ENCODE measurements around the gene SRCAP. TPM values are rescaled to one million over a fixed set of nuclear protein-coding genes. Genes with fewer than 3 reads are reported as not detected.

Gene SRCAP
- polyA plus RNA-seq, 4 donors, result 1.6 to 36.8 (median 13.7) TPM

DNA sequence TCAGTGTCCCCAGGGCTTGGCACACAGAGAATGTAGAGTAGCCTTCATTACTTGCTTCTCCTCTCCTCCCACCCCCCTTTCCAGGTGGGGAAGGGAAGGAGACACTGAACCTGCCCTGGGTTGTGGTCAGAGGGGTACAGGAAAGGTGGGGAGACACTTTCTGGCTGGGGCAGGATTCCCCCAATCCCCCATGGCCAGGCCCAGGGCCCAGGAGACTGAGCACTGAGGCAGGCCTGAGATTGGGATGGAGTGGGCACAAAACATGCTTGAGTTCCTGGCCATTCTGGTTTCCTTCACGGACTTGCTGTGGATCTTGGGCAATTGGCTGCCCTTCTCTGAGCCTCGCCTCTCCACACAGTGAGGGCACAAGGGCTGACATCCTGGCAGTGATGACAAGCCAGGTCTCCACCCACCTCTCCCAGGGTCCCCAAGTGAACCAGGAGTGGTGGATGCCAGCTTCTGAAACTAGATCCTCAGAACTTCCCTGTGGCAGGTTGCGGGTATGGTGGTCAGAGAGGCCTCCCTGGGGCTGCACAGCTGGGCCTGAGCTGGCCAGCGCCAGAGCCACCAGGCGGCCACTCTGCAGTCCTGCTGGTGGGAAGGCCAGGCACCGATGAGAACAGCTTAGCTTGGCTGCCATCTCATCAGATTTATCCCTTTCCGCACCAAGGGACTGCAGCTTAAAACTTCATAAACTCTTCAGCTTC lies 78.8 kb downstream of the SRCAP start:
- H3K27ac ChIP-seq (ENCODE audit: low read depth in 1 of 3, low read length in 2 of 3), result no peak overlapping the region
- H3K36me3 ChIP-seq (ENCODE audit: control insufficient read depth in 3 of 3, insufficient read depth in 2 of 3, low read depth in 1 of 3, low read length in 3 of 3), result peaks cover 5 to 77% (median 11%) of the 10 kb centered on the region in 3 donors
- no peak for DNase-seq
- no peaks in the 10 kb centered on the region for H3K9me3 ChIP-seq (ENCODE audit: control insufficient read depth in 2 of 2, insufficient read depth in 1 of 2, low read depth in 1 of 2, low read length in 1 of 2)
- no peak overlapping the region for H3K4me3 ChIP-seq (ENCODE audit: low read depth in 1 of 3, low read length in 3 of 3)
- WGBS, 3 donors, result 77 to 85% (median 83%) methylated on average over 7 of the region's 7 CpGs
- no peaks in the 10 kb centered on the region for H3K27me3 ChIP-seq (ENCODE audit: control insufficient read depth in 3 of 3, insufficient read depth in 3 of 3, low read length in 3 of 3)
- peaks cover 0 to 16% (median 5%) of the 10 kb centered on the region in 3 donors for H3K4me1 ChIP-seq (ENCODE audit: control insufficient read depth in 3 of 3, insufficient read depth in 2 of 3, low read depth in 1 of 3, low read length in 2 of 3)
- no peak for FAIRE-seq

DNA sequence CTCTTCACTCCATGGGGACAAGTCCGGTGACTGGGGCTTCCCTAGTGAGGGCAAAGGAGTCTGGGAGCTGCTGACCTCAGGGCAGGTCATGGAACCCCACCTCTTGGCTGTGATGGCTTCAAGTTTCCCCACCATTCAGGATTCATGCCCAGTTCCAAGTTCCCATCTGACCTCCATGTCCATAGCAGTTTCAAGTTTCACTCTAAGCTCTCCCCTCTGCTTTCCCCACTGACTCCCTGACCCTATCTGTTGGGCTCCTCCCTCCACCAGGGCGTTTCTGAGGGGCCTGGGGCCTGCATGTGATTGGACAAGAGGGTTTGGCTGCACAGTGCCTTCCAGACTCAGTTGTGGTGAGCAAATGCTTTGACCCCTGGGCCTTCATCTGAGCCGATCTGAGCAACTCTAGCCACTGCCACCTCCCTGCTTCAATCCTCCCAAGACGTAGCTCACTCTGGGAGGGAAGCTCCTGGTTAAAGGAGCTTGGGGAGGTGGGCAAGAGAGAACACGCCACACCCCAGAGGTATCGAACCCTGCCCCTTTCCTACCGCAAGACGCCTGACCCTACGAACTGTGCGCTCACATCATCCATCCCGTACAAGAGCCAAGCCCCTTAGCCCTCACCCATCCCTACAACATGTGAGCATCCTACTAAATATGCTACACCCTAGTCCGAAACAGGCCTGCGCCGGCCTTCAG lies 79.7 kb downstream of the SRCAP start:
- Histone ChIP-seq H3K4me3 (ENCODE audit: low read depth in 1 of 3, low read length in 3 of 3) (no peak overlapping the region), H3K27ac (ENCODE audit: low read depth in 1 of 3, low read length in 2 of 3) (no peak overlapping the region), H3K9me3 (ENCODE audit: control insufficient read depth in 2 of 2, insufficient read depth in 1 of 2, low read depth in 1 of 2, low read length in 1 of 2) (no peaks in the 10 kb centered on the region), H3K36me3 (ENCODE audit: control insufficient read depth in 3 of 3, insufficient read depth in 2 of 3, low read depth in 1 of 3, low read length in 3 of 3) (peaks cover 5 to 77% (median 10%) of the 10 kb centered on the region in 3 donors), H3K27me3 (ENCODE audit: control insufficient read depth in 3 of 3, insufficient read depth in 3 of 3, low read length in 3 of 3) (no peaks in the 10 kb centered on the region), H3K4me1 (ENCODE audit: control insufficient read depth in 3 of 3, insufficient read depth in 2 of 3, low read depth in 1 of 3, low read length in 2 of 3) (peaks cover 0 to 16% (median 5%) of the 10 kb centered on the region in 3 donors)
- WGBS, 3 donors, result 81 to 89% (median 84%) methylated on average over 14 of the region's 14 CpGs
- FAIRE-seq (no peak), DNase-seq (no peak)

DNA sequence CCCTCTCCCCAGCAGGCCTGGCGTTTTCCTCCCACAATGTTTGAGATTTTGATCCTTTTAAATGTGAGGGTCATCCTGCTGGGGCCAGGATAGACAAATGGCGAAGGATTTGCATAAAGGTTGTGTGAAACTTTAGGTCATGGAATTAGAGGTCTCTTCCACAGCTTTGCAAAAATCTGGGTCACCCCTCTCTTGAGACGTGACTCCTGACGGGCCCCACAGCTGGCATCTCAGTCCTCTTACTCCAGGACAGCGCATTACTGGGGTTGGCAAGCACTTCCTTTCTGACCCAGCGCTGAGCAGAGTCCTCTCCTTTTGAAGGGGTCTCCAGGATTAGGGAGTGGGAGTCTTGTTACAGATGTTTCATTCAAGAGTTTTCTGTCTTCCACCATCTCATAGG lies 80.6 kb downstream of the SRCAP start:
- H3K4me3 ChIP-seq (ENCODE audit: low read depth in 1 of 3, low read length in 3 of 3), result no peak overlapping the region
- H3K4me1 ChIP-seq (ENCODE audit: control insufficient read depth in 3 of 3, insufficient read depth in 2 of 3, low read depth in 1 of 3, low read length in 2 of 3), result peaks cover 0 to 16% (median 5%) of the 10 kb centered on the region in 3 donors
- no peak overlapping the region for H3K27ac ChIP-seq (ENCODE audit: low read depth in 1 of 3, low read length in 2 of 3)
- no peaks in the 10 kb centered on the region for H3K27me3 ChIP-seq (ENCODE audit: control insufficient read depth in 3 of 3, insufficient read depth in 3 of 3, low read length in 3 of 3)
- WGBS, 3 donors, result 87 to 92% (median 91%) methylated on average over 6 of the region's 6 CpGs
- no peaks in the 10 kb centered on the region for H3K9me3 ChIP-seq (ENCODE audit: control insufficient read depth in 2 of 2, insufficient read depth in 1 of 2, low read depth in 1 of 2, low read length in 1 of 2)
- DNase-seq (no peak), FAIRE-seq (no peak)
- H3K36me3 ChIP-seq (ENCODE audit: control insufficient read depth in 3 of 3, insufficient read depth in 2 of 3, low read depth in 1 of 3, low read length in 3 of 3), result peaks cover 5 to 77% (median 8%) of the 10 kb centered on the region in 3 donors

DNA sequence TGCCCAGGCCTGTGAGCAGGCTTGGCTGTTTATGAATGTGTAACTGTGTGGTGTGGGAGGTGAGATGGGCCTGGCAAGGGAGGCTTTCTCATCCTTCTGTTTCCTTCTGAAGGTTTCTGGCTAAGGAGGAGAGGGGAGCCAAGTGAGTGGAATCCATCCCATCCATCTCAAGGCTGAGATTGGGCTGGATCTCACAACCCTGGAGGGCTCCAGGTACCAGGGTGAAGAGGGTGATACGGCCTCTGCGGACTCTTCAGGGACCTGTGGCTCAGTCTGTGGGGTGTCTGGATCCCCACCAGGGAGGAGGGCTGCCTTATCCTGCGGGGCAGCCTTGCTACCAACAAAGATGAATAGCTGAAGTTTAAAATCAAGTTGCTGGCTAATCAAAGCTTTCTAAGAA lies 81.0 kb downstream of the SRCAP start:
- Histone ChIP-seq H3K4me3 (ENCODE audit: low read depth in 1 of 3, low read length in 3 of 3) (no peak overlapping the region), H3K9me3 (ENCODE audit: control insufficient read depth in 2 of 2, insufficient read depth in 1 of 2, low read depth in 1 of 2, low read length in 1 of 2) (no peaks in the 10 kb centered on the region), H3K27me3 (ENCODE audit: control insufficient read depth in 3 of 3, insufficient read depth in 3 of 3, low read length in 3 of 3) (no peaks in the 10 kb centered on the region), H3K36me3 (ENCODE audit: control insufficient read depth in 3 of 3, insufficient read depth in 2 of 3, low read depth in 1 of 3, low read length in 3 of 3) (peaks cover 5 to 75% (median 8%) of the 10 kb centered on the region in 3 donors), H3K27ac (ENCODE audit: low read depth in 1 of 3, low read length in 2 of 3) (no peak overlapping the region), H3K4me1 (ENCODE audit: control insufficient read depth in 3 of 3, insufficient read depth in 2 of 3, low read depth in 1 of 3, low read length in 2 of 3) (peaks cover 0 to 13% (median 3%) of the 10 kb centered on the region in 3 donors)
- WGBS, 3 donors, result 87 to 94% (median 92%) methylated on average over 3 of the region's 3 CpGs
- FAIRE-seq (no peak), DNase-seq (no peak)

DNA sequence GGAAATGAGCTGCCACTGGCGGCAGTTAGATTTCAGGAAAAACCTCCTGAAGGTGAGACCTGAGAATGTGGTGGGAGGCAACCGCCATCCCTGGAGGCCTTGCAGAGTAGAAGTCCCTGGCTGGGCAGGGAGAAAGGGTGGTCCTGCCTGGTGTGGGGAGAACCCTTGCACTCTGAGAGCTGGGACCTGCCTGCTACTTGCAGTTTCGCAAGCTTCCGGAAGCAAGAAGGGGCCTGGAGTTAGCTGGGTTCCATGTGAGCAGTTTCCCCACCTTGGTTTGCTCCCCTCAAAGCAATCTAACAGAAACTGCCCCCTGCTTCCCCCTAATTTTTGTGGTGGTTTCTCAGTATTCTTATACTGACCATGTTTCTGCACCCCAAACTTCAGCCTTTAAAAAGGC lies 81.6 kb downstream of the SRCAP start:
- WGBS, 3 donors, result 80 to 88% (median 85%) methylated on average over 4 of the region's 4 CpGs
- FAIRE-seq, result no peak

DNA sequence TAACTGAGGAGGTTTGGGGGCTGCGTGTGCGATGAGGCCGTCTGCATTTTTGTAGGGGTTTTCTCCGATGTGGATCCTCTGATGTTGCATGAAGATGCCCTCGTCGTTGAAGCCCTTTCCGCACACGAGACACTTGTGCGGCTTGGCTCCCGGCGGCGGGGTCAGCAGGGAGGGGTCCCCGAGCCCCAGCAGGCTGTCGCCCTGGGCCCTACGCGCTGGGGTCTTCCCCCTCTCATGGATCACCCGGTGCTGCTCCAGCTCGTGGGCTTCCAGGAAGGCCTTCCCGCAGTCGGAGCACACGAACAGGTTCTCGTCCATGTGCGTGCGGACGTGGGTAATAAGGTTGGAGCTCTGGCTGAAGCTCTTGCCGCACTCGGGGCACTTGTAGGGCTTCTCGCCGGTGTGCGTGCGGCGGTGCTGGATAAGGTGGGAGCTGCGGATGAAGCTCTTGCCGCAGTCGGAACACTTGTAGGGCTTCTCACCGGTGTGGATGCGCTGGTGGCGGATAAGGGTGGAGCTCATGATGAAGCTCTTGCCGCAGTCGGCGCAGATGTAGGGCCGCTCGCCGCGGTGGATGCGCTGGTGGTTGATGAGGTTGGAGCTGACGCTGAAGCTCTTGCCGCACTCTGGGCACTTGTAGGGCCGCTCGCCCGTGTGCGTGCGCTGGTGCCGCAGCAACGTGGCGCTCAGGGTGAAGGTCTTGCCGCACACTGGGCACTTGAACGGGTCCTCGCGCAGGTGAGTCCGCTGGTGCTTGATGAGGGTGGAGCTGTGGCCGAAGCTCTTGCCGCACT lies 83.7 kb downstream of the SRCAP start:
- peaks cover 5 to 77% (median 8%) of the 10 kb centered on the region in 3 donors for H3K36me3 ChIP-seq (ENCODE audit: control insufficient read depth in 3 of 3, insufficient read depth in 2 of 3, low read depth in 1 of 3, low read length in 3 of 3)
- peak in 1 of 2 donors; percentile 1 for DNase-seq
- no peak overlapping the region for H3K4me3 ChIP-seq (ENCODE audit: low read depth in 1 of 3, low read length in 3 of 3)
- no peaks in the 10 kb centered on the region for H3K9me3 ChIP-seq (ENCODE audit: control insufficient read depth in 2 of 2, insufficient read depth in 1 of 2, low read depth in 1 of 2, low read length in 1 of 2)
- peaks cover 0 to 16% (median 2%) of the 10 kb centered on the region in 3 donors for H3K4me1 ChIP-seq (ENCODE audit: control insufficient read depth in 3 of 3, insufficient read depth in 2 of 3, low read depth in 1 of 3, low read length in 2 of 3)
- no peak overlapping the region for H3K27ac ChIP-seq (ENCODE audit: low read depth in 1 of 3, low read length in 2 of 3)
- WGBS, 3 donors, result 96 to 97% (median 96%) methylated on average over 61 to 63 of the region's 63 CpGs
- FAIRE-seq, result no peak
- H3K27me3 ChIP-seq (ENCODE audit: control insufficient read depth in 3 of 3, insufficient read depth in 3 of 3, low read length in 3 of 3), result no peaks in the 10 kb centered on the region

More for the DNA sequence above, 81.6 kb downstream of the SRCAP start:
- no peaks in the 10 kb centered on the region for H3K9me3 ChIP-seq (ENCODE audit: control insufficient read depth in 2 of 2, insufficient read depth in 1 of 2, low read depth in 1 of 2, low read length in 1 of 2)
- H3K36me3 ChIP-seq (ENCODE audit: control insufficient read depth in 3 of 3, insufficient read depth in 2 of 3, low read depth in 1 of 3, low read length in 3 of 3), result peaks cover 5 to 78% (median 8%) of the 10 kb centered on the region in 3 donors
- H3K27ac ChIP-seq (ENCODE audit: low read depth in 1 of 3, low read length in 2 of 3), result no peak overlapping the region
- DNase-seq, result no peak
- H3K4me3 ChIP-seq (ENCODE audit: low read depth in 1 of 3, low read length in 3 of 3), result no peak overlapping the region
- no peaks in the 10 kb centered on the region for H3K27me3 ChIP-seq (ENCODE audit: control insufficient read depth in 3 of 3, insufficient read depth in 3 of 3, low read length in 3 of 3)
- H3K4me1 ChIP-seq (ENCODE audit: control insufficient read depth in 3 of 3, insufficient read depth in 2 of 3, low read depth in 1 of 3, low read length in 2 of 3), result peaks cover 0 to 15% (median 3%) of the 10 kb centered on the region in 3 donors

DNA sequence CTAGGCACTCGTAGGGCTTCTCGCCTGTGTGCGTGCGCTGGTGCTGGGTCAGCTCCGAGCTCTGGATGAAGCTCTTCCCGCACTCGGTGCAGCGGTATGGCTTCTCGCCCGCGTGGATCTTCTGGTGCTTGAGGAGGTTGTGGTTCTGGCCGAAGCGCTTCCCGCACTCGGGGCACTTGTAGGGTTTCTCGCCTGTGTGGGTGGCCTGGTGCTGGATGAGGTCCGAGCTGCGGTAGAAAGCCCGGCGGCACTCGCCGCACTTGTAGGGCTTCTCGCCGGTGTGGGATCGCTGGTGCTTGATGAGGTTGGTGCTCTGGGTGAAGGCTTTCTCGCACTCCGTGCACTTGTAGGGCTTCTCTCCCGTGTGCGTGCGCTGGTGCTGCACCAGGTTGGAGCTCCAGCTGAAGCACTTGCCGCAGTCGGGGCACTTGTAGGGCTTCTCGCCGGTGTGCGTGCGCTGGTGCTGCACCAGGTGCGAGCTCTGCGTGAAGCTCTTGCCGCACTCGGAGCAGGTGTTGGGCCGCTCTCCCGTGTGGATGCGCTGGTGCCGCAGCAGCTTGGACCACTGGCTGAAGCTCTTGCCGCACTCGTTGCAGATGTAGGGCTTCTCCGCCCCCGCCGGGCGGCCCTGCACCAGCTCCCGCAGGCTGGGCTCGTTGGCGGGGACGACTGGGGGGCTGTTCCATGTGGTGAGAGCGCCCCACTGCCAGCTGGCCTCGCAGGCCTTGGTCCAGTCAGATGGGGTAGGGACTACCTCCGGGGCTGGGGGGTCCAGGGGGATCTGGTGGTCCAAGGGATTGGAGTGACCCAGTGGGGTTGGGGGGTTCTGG lies 84.5 kb downstream of the SRCAP start:
- peaks cover 5 to 70% (median 8%) of the 10 kb centered on the region in 3 donors for H3K36me3 ChIP-seq (ENCODE audit: control insufficient read depth in 3 of 3, insufficient read depth in 2 of 3, low read depth in 1 of 3, low read length in 3 of 3)
- H3K27me3 ChIP-seq (ENCODE audit: control insufficient read depth in 3 of 3, insufficient read depth in 3 of 3, low read length in 3 of 3), result no peaks in the 10 kb centered on the region
- H3K4me1 ChIP-seq (ENCODE audit: control insufficient read depth in 3 of 3, insufficient read depth in 2 of 3, low read depth in 1 of 3, low read length in 2 of 3), result peaks cover 0 to 24% (median 4%) of the 10 kb centered on the region in 3 donors
- no peak overlapping the region for H3K4me3 ChIP-seq (ENCODE audit: low read depth in 1 of 3, low read length in 3 of 3)
- H3K9me3 ChIP-seq (ENCODE audit: control insufficient read depth in 2 of 2, insufficient read depth in 1 of 2, low read depth in 1 of 2, low read length in 1 of 2), result no peaks in the 10 kb centered on the region
- no peak overlapping the region for H3K27ac ChIP-seq (ENCODE audit: low read depth in 1 of 3, low read length in 2 of 3)
- no peak for FAIRE-seq
- DNase-seq, result no peak
- whole genome bisulfite sequencing, 3 donors, result 95 to 96% (median 95%) methylated on average over 56 to 57 of the region's 57 CpGs
